Liver (tissue), 3 donors: ENCODE measurements around the gene EYA4.

ENCODE experiments used
- EGR1 ChIP-seq, 2 donors: IDR thresholded peaks; 2 replicates each; pipeline ENCODE4 v1.6.1; 2016 to 2018; ENCODE audit warnings: antibody characterized with exemption in 2 of 2, low read depth in 2 of 2
- FOXA2 ChIP-seq: IDR thresholded peaks from 2 replicates; pipeline ENCODE4 v1.6.1; 2016; ENCODE audit warnings: antibody characterized with exemption
- GABPA ChIP-seq, 2 donors: IDR thresholded peaks in 1 of 2; conservative IDR thresholded peaks in 1 of 2; 2 replicates each; pipeline ENCODE4 v1.6.1; 2016; ENCODE audit warnings: antibody characterized with exemption in 2 of 2, mild to moderate bottlenecking in 1 of 2, moderate library complexity in 1 of 2
- JUND ChIP-seq, 2 donors: IDR thresholded peaks; 2 replicates each; pipeline ENCODE4 v1.6.1; 2016; ENCODE audit warnings: antibody characterized with exemption in 2 of 2
- NR2F2 ChIP-seq: IDR thresholded peaks from 2 replicates; pipeline ENCODE4 v1.6.1; 2016; ENCODE audit warnings: antibody characterized with exemption
- RAD21 ChIP-seq, 2 donors: IDR thresholded peaks; 2 replicates each; pipeline ENCODE4 v1.6.1; 2016; ENCODE audit warnings: antibody characterized with exemption in 2 of 2, mild to moderate bottlenecking in 2 of 2
- SP1 ChIP-seq: IDR thresholded peaks from 2 replicates; pipeline ENCODE4 v1.6.1; 2018; ENCODE audit warnings: antibody characterized with exemption, mild to moderate bottlenecking
- TAF1 ChIP-seq: conservative IDR thresholded peaks from 2 replicates; pipeline ENCODE4 v1.6.1; 2016; ENCODE audit warnings: antibody characterized with exemption, mild to moderate bottlenecking
- TF ChIP-seq, protein P1 (sequence below): IDR thresholded peaks from 2 replicates; pipeline ENCODE4 v1.6.1; 2016; ENCODE audit warnings: antibody characterized with exemption, mild to moderate bottlenecking
- TF ChIP-seq, protein P2 (sequence below): fragments of 150-350 bp; IDR thresholded peaks from 2 replicates; pipeline ENCODE4 v1.5.1; 2017; ENCODE audit warnings: improper control_type of control experiment, low read depth, low read length; ENCODE audit not compliant: missing input control
- TF ChIP-seq, protein P3 (sequence below): IDR thresholded peaks from 2 replicates; pipeline ENCODE4 v1.6.1; 2016; ENCODE audit warnings: antibody characterized with exemption
- donor health status: healthy.
- donor health status: healthy.

DNA sequence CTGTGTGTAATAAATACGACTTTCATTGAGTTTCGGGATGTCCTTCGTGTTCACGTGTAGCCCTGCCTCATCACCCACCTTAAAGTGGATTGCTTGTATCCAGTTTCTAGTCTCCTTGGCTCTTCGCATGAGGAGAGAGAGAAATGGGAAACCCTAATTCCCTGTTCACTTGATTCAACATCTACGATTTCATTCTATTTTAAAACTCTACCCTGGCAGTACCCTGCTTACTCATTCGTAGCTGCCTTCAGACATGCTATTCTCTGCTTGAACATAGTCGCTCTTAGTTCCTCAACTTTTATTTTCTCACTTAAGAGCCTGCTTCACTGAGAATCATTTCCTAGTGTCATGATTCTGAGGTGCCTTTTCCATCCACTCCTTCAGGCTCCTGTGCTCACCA lies 163.6 kb downstream of the EYA4 start:
- TF ChIP-seq SP1, result no peak
- TF ChIP-seq EGR1 (IDR thresholded peaks at IDR 0.05; ENCODE audit: low read depth in 2 of 2), result no peak
- TF ChIP-seq, protein P1, sequence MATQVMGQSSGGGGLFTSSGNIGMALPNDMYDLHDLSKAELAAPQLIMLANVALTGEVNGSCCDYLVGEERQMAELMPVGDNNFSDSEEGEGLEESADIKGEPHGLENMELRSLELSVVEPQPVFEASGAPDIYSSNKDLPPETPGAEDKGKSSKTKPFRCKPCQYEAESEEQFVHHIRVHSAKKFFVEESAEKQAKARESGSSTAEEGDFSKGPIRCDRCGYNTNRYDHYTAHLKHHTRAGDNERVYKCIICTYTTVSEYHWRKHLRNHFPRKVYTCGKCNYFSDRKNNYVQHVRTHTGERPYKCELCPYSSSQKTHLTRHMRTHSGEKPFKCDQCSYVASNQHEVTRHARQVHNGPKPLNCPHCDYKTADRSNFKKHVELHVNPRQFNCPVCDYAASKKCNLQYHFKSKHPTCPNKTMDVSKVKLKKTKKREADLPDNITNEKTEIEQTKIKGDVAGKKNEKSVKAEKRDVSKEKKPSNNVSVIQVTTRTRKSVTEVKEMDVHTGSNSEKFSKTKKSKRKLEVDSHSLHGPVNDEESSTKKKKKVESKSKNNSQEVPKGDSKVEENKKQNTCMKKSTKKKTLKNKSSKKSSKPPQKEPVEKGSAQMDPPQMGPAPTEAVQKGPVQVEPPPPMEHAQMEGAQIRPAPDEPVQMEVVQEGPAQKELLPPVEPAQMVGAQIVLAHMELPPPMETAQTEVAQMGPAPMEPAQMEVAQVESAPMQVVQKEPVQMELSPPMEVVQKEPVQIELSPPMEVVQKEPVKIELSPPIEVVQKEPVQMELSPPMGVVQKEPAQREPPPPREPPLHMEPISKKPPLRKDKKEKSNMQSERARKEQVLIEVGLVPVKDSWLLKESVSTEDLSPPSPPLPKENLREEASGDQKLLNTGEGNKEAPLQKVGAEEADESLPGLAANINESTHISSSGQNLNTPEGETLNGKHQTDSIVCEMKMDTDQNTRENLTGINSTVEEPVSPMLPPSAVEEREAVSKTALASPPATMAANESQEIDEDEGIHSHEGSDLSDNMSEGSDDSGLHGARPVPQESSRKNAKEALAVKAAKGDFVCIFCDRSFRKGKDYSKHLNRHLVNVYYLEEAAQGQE, result no peak
- TF ChIP-seq, protein P2, sequence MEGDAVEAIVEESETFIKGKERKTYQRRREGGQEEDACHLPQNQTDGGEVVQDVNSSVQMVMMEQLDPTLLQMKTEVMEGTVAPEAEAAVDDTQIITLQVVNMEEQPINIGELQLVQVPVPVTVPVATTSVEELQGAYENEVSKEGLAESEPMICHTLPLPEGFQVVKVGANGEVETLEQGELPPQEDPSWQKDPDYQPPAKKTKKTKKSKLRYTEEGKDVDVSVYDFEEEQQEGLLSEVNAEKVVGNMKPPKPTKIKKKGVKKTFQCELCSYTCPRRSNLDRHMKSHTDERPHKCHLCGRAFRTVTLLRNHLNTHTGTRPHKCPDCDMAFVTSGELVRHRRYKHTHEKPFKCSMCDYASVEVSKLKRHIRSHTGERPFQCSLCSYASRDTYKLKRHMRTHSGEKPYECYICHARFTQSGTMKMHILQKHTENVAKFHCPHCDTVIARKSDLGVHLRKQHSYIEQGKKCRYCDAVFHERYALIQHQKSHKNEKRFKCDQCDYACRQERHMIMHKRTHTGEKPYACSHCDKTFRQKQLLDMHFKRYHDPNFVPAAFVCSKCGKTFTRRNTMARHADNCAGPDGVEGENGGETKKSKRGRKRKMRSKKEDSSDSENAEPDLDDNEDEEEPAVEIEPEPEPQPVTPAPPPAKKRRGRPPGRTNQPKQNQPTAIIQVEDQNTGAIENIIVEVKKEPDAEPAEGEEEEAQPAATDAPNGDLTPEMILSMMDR, result no peak
- TF ChIP-seq TAF1, result no peak
- no peak for TF ChIP-seq RAD21 (IDR thresholded peaks at IDR 0.05)
- TF ChIP-seq JUND (IDR thresholded peaks at IDR 0.05), result no peak
- TF ChIP-seq NR2F2, result no peak
- TF ChIP-seq FOXA2, result no peak
- TF ChIP-seq GABPA (IDR thresholded peaks at IDR 0.05 in 1 of 2, conservative IDR thresholded peaks at IDR 0.05 in 1 of 2), result no peak
- TF ChIP-seq, protein P3, sequence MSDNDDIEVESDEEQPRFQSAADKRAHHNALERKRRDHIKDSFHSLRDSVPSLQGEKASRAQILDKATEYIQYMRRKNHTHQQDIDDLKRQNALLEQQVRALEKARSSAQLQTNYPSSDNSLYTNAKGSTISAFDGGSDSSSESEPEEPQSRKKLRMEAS, result no peak
